ENCODE measurements around the gene TSPAN5. TPM values are rescaled to one million over a fixed set of nuclear protein-coding genes. Genes with fewer than 3 reads are reported as not detected.

The TSPAN5 gene
- total and polyA plus RNA-seq, 9 of the 15 experiments (the other 6 are each of a cell fraction or from before 2014, with no cell fraction given), result 0.58 to 6.6 (median 0.73) TPM

GRCh38 chr4:98506462-98507132, 151.8 kb downstream of the TSPAN5 start (continued):
- TF ChIP-seq REST (IDR thresholded peaks at IDR 0.05; ENCODE audit: borderline replicate concordance), result peak; percentile 40; the same call in 1 of the 2 replicates
- TF ChIP-seq REST (CRISPR knock-in tag; IDR thresholded peaks at IDR 0.05; ENCODE audit: low read depth), result no peak
- TF ChIP-seq POLR2B (IDR thresholded peaks at IDR 0.05; ENCODE audit: low read depth, partially characterized antibody), result no peak
- TF ChIP-seq KLF16 (IDR thresholded peaks at IDR 0.05), result peak; percentile 6; the same call in 1 of the 2 replicates
- peak in 1 of 2 experiments; percentile 43; a peak in 1 of 4 replicates for TF ChIP-seq MAZ (CRISPR knock-in tag; conservative IDR thresholded peaks at IDR 0.05 in 1 of 2, IDR thresholded peaks at IDR 0.05 in 1 of 2)
- no peak for TF ChIP-seq DIDO1 (tag; IDR thresholded peaks at IDR 0.05; ENCODE audit: low read depth)

All from K562 (cell line).